Measurements from ENCODE around the gene SMG6. TPM values are rescaled to one million over a fixed set of nuclear protein-coding genes. Genes with fewer than 3 reads are reported as not detected.

Gene SMG6
- total RNA-seq, 4 donors from 2014 or later = 13.3 to 74.9 (median 41.6) TPM

DNA sequence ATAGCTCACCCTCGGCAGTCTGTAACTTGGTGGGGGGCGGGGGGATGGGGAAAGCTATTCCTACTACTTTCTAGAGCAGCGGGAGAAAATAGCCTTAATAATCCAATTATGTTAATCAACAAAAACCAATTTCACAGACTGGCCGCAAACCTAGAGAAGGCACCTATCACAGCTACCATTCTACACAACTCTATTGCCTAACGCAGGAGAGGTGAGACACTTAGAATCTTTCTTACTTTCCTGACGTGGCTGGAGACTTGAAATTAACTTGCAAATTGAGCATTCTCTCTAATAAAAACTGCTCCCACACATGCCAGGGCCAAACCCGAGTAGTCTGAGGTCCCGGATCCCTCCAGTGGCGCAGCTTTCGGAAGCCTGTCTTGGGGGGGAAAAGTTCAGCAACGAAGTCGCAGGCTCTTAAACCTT is 794 bp downstream of the SMG6 start:
- TF ChIP-seq, protein P1, sequence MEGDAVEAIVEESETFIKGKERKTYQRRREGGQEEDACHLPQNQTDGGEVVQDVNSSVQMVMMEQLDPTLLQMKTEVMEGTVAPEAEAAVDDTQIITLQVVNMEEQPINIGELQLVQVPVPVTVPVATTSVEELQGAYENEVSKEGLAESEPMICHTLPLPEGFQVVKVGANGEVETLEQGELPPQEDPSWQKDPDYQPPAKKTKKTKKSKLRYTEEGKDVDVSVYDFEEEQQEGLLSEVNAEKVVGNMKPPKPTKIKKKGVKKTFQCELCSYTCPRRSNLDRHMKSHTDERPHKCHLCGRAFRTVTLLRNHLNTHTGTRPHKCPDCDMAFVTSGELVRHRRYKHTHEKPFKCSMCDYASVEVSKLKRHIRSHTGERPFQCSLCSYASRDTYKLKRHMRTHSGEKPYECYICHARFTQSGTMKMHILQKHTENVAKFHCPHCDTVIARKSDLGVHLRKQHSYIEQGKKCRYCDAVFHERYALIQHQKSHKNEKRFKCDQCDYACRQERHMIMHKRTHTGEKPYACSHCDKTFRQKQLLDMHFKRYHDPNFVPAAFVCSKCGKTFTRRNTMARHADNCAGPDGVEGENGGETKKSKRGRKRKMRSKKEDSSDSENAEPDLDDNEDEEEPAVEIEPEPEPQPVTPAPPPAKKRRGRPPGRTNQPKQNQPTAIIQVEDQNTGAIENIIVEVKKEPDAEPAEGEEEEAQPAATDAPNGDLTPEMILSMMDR (IDR thresholded peaks at IDR 0.05) = no peak
- Histone ChIP-seq H3K27me3 (no peaks in the 10 kb centered on the region), H3K9me3 (no peaks in the 10 kb centered on the region), H3K4me1 (peaks cover 0 to 10% of the 10 kb centered on the region in 2 donors), H3K4me3 (peak overlapping the region; percentile 81 to 88), H3K36me3 (no peaks in the 10 kb centered on the region), H3K27ac (peak overlapping the region; percentile 91 to 94)
- no peak for DNase-seq
- intact Hi-C loops (cut with DNase I; ENCODE audit: low total_unique reads) = no loop called here

DNA sequence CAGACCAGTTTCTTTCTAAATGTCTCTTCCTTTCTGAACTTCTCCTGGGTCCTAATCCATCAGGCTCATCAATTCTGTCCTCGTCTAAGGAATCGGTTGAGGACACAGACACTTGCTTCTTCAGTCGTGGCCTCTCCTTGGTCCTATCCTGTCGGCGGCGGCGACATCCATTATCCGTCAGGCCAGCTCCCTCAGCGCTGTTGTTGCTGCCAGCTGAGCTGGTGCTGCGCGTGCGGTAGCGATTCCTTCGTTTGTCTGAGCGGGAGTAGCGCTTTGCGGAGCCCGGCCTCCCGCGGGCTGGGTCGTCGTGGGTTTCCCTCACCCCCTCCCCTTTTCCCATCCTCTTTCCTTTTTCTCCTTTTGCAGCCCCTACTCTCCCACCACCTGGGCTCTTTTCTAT is 3.8 kb downstream of the SMG6 start:
- DNase-seq = no peak

DNA sequence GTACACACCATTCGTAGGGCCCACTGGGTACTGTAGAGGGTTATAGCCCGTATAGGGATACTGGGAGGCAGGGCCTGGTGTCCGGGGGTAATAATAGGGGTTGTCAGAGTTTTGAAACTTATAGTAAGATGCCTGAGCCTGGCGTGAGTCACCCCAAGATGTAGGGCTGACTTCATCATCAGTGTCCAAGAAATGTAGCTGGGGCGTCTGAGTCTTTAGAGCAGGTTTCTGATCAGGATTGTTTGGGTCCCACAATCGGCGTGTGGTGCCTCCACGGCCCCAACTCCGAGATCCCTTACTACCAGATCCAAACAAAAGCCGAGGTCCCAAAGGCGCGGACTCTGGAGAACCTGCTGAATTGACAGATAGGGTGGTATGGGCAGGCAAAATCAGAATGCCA is 4.4 kb downstream of the SMG6 start:
- Histone ChIP-seq H3K4me1 (peaks cover 0 to 10% of the 10 kb centered on the region in 2 donors), H3K4me3 (no peak overlapping the region), H3K27me3 (no peaks in the 10 kb centered on the region), H3K36me3 (no peaks in the 10 kb centered on the region), H3K27ac (no peak overlapping the region), H3K9me3 (no peaks in the 10 kb centered on the region)
- no peak for DNase-seq
- TF ChIP-seq, protein P1 (IDR thresholded peaks at IDR 0.05) = no peak
- no peak for TF ChIP-seq POLR2A (IDR thresholded peaks at IDR 0.05)
- intact Hi-C loops (cut with DNase I; ENCODE audit: low total_unique reads) = no loop called here

More for the DNA sequence above, 3.8 kb downstream of the SMG6 start:
- no peak overlapping the region for H3K27ac ChIP-seq
- H3K4me3 ChIP-seq = no peak overlapping the region
- intact Hi-C loops (cut with DNase I; ENCODE audit: low total_unique reads) = no loop called here
- H3K4me1 ChIP-seq = peaks cover 0 to 10% of the 10 kb centered on the region in 2 donors
- no peak for TF ChIP-seq POLR2A (IDR thresholded peaks at IDR 0.05)
- TF ChIP-seq, protein P1 (IDR thresholded peaks at IDR 0.05) = no peak
- no peaks in the 10 kb centered on the region for H3K36me3 ChIP-seq
- H3K27me3 ChIP-seq = no peaks in the 10 kb centered on the region
- no peaks in the 10 kb centered on the region for H3K9me3 ChIP-seq

DNA sequence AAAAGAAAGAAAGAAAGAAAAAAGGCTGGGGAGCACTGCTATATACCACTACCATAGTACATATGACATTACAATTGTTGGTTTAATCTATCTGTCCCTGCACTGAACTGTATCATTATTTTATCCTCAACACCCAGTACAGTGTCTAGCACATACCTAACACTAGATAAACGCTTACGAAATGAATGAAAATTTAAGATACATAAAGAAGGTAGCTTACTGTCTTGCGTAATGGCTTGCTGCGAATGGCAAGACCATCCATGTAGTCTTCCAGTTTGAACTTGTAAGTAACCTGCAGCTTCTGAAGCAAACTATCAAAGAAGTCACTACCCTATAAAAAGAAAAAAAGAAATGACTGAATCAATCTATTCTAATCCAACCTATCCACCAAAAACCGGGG is 6.6 kb downstream of the SMG6 start:
- H3K36me3 ChIP-seq = no peaks in the 10 kb centered on the region
- no peaks in the 10 kb centered on the region for H3K9me3 ChIP-seq
- H3K4me1 ChIP-seq = peaks cover 0 to 5% of the 10 kb centered on the region in 2 donors
- H3K27ac ChIP-seq = no peak overlapping the region
- no peak for DNase-seq
- intact Hi-C loops (cut with DNase I; ENCODE audit: low total_unique reads) = no loop called here
- H3K27me3 ChIP-seq = no peaks in the 10 kb centered on the region
- TF ChIP-seq, protein P1 (IDR thresholded peaks at IDR 0.05) = no peak
- no peak for TF ChIP-seq POLR2A (IDR thresholded peaks at IDR 0.05)
- no peak overlapping the region for H3K4me3 ChIP-seq

DNA sequence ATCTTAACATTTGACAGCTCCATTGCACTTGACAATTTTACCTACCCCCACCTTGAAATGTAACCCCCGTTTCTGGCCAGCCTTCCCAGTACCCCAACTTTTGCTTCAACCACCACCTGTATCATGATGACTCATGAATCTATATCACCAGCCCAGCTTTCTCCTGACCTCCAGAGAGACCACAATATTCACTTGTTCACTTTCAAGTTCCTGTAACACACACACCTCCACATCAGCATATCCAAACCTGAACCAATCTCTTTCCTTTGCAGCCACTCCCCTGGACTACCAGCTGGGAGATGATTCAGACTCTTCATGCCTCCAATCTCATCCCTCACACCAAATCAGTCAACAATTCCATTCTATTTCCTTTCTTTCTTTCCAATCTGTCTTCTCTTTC is 8.0 kb downstream of the SMG6 start:
- TF ChIP-seq, protein P1 (IDR thresholded peaks at IDR 0.05) = no peak
- TF ChIP-seq POLR2A (IDR thresholded peaks at IDR 0.05) = no peak
- intact Hi-C loops (cut with DNase I; ENCODE audit: low total_unique reads) = no loop called here
- Histone ChIP-seq H3K4me3 (no peak overlapping the region), H3K9me3 (no peaks in the 10 kb centered on the region), H3K4me1 (no peaks in the 10 kb centered on the region), H3K27ac (no peak overlapping the region), H3K27me3 (no peaks in the 10 kb centered on the region), H3K36me3 (no peaks in the 10 kb centered on the region)
- DNase-seq = no peak

Measured in uterus (tissue), 4 donors.